ENCODE results near the gene IGF2BP2. TPM values are rescaled to one million over a fixed set of nuclear protein-coding genes. Genes with fewer than 3 reads are reported as not detected.

The IGF2BP2 gene
- total RNA-seq, 4 donors from 2014 or later, result 5.1 to 29.8 (median 9.3) TPM

DNA sequence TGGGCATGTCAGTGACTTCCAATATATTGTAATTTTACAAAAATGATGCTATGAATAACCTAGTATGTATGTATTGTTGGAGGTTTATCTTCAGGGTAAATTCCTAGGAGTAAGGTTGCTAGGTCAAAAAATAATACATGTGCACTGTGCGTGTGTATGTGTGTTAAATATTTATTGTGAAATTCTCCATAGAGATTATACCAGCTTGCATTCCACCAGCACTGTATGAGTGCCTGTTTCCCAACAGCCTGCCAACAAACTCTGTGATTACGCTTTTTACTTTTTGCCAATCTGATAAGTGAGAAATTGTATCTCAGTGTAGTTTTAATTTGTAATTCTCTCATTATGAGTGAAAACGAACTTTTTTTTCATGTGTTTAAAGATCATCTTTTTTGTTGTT, 12.6 kb upstream of the IGF2BP2 start:
- 41 to 64% methylated on average over 3 of the region's 3 CpGs for WGBS, 2 donors
- H3K4me3 ChIP-seq (ENCODE audit: low read depth, poor library complexity, severe bottlenecking), result no peak overlapping the region
- intact Hi-C loops (cut with DNase I; ENCODE audit: low total_unique reads), result no loop called here
- no peak for DNase-seq (ENCODE audit: low spot score in 2 of 2)
- TF ChIP-seq, protein P1, sequence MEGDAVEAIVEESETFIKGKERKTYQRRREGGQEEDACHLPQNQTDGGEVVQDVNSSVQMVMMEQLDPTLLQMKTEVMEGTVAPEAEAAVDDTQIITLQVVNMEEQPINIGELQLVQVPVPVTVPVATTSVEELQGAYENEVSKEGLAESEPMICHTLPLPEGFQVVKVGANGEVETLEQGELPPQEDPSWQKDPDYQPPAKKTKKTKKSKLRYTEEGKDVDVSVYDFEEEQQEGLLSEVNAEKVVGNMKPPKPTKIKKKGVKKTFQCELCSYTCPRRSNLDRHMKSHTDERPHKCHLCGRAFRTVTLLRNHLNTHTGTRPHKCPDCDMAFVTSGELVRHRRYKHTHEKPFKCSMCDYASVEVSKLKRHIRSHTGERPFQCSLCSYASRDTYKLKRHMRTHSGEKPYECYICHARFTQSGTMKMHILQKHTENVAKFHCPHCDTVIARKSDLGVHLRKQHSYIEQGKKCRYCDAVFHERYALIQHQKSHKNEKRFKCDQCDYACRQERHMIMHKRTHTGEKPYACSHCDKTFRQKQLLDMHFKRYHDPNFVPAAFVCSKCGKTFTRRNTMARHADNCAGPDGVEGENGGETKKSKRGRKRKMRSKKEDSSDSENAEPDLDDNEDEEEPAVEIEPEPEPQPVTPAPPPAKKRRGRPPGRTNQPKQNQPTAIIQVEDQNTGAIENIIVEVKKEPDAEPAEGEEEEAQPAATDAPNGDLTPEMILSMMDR (IDR thresholded peaks at IDR 0.05), result no peak
- TF ChIP-seq POLR2A (IDR thresholded peaks at IDR 0.05), result no peak

DNA sequence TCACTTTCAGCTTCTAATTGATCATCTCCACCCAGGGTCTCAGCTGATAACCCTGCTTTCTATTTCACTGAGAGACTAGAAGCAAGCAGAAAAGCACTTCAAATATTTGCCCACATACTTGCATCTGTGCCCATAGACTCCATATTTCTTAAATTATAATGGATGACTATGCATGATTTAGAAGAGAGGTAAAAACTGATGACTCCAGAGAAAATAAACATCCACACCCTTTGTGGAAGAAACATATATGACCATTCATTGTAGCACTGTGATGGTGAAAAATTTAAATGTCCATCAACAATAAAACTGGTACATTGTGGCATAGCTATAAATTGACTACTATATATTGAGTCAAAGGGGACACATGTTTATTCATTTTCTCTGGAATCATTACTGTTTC, 7.1 kb upstream of the IGF2BP2 start:
- intact Hi-C loops (cut with DNase I; ENCODE audit: low total_unique reads), result no loop called here
- no peak for TF ChIP-seq POLR2A (IDR thresholded peaks at IDR 0.05)
- TF ChIP-seq, protein P1 (IDR thresholded peaks at IDR 0.05), result no peak
- no peak for DNase-seq (ENCODE audit: low spot score in 2 of 2)
- H3K4me3 ChIP-seq (ENCODE audit: low read depth, poor library complexity, severe bottlenecking), result no peak overlapping the region

DNA sequence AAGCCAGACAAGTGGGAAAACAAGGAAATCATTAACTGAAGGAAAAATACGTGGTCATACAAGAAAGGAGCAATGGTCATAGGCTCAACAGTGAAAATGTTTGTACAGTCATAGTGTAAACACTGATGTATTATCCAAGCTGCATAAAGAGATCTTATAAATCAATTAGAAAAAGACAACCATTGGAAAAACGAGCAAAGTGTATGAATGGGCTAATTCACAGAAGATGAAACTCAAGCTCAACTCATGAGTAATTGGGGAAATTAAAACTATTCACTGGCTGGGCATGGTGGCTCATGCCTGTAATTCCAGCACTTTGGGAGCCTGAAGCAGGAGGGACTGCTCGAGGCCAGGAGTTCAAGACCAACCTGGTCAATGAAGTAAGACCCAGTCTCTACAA, 6.4 kb upstream of the IGF2BP2 start:
- no peak for TF ChIP-seq POLR2A (IDR thresholded peaks at IDR 0.05)
- TF ChIP-seq, protein P1 (IDR thresholded peaks at IDR 0.05), result no peak
- H3K4me3 ChIP-seq (ENCODE audit: low read depth, poor library complexity, severe bottlenecking), result no peak overlapping the region
- no peak for DNase-seq (ENCODE audit: low spot score in 2 of 2)
- 78 to 85% methylated on average over 3 of the region's 3 CpGs for WGBS, 2 donors
- intact Hi-C loops (cut with DNase I; ENCODE audit: low total_unique reads), result no loop called here

DNA sequence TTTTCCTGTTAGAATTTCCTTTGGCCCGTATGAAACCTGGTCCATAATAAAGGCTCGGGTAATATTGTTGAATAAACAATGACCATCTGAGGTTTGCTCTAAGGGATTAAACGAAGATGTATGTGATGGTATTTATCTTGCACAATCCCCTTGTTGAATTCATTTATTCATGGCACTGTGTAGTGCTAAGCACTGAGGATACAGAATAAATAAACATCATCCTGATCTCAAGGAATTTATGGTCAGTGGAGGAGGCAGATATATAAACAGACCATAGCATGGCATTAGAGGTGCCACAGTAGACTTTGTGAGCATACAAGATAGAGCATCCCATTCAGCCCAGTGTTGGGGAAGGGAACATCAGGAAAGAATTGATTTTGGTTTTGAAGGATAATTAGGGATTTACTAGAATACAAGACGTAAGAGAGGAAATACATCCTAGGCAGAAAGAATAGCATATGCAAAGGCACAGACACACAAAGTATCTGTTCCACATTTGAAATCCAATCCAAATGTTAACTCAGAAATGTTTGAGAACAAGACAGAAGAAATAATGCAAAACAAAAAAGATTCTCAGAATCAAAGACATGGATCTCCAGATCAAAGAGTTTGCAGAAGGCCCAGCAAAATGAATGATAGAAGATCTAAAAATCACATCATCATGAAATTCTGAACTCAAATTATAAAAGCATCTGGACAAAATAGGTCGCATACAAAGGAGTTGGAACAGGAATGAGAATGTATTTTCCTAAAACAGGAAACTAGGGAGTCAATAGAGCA, 5.4 kb upstream of the IGF2BP2 start:
- DNase-seq (ENCODE audit: low spot score in 2 of 2), result no peak
- H3K4me3 ChIP-seq (ENCODE audit: low read depth, poor library complexity, severe bottlenecking), result no peak overlapping the region
- WGBS, 2 donors, result 75 to 93% methylated on average over 5 of the region's 5 CpGs
- TF ChIP-seq, protein P1 (IDR thresholded peaks at IDR 0.05), result no peak
- no peak for TF ChIP-seq POLR2A (IDR thresholded peaks at IDR 0.05)
- intact Hi-C loops (cut with DNase I; ENCODE audit: low total_unique reads), result no loop called here

DNA sequence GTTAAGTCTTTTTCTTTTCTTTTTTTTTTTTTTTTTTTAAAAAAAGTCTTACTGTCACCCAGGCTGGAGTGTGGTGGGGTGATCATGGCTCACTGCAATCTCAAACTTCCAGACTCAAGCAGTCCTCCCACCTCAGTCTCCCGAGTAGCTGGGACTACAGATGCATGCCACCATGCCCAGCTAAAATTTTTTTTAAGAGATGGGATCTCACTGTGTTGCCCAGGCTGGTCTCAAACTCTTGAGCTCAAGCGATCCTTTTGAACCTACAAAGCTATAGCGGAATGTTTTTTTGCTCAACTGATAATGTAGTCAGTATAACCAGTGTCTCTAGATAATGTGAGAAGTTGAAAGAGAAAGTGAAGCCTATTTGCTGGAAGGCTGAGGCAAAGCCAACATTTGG, 3.9 kb upstream of the IGF2BP2 start:
- intact Hi-C loops (cut with DNase I; ENCODE audit: low total_unique reads), result no loop called here
- TF ChIP-seq POLR2A (IDR thresholded peaks at IDR 0.05), result no peak
- TF ChIP-seq, protein P1 (IDR thresholded peaks at IDR 0.05), result no peak
- WGBS, 2 donors, result 95 to 98% methylated on average over 3 of the region's 3 CpGs
- DNase-seq (ENCODE audit: low spot score in 2 of 2), result no peak
- no peak overlapping the region for H3K4me3 ChIP-seq (ENCODE audit: low read depth, poor library complexity, severe bottlenecking)

Measured in lower leg skin (tissue), 4 donors.